H1 (cell line): ENCODE data around the gene ACOX1. TPM values are rescaled to one million over a fixed set of nuclear protein-coding genes. Genes with fewer than 3 reads are reported as not detected.

Source experiments
- CTCF ChIA-PET: fragments of 300-600 bp; sonication (Branson Sonifier 250); formaldehyde crosslinking; loops from one replicate; lab custom pipeline; 2021; ENCODE audit not compliant: partially characterized antibody; lab: Charles Lee
- POLR2A ChIA-PET: fragments of 300-600 bp; sonication (Branson Sonifier 250); formaldehyde crosslinking; loops from one replicate; lab custom pipeline; 2021; ENCODE audit warnings: inconsistent platforms; ENCODE audit not compliant: partially characterized antibody; lab: Charles Lee
- DNase-seq, 2 experiments: peaks; one replicate each; pipeline versions ENCODE4 v3.0.0 to v3.0.0-alpha.2; 2010 to 2022; ENCODE audit warnings: low spot score in 2 of 2, low read depth in 1 of 2, mixed read lengths in 1 of 2
- FAIRE-seq: peaks from 2 replicates; lab custom pipeline; 2011; peaks lifted over from hg19 to GRCh38; lab: Jason Lieb, UNC
- H2AFZ ChIP-seq: 2 replicates; pipeline ENCODE4 v1.8.1; 2012; ENCODE audit warnings: low read length, inconsistent platforms
- H2AK5ac ChIP-seq: 2 replicates; pipeline ENCODE4 v1.6.1; 2013; ENCODE audit warnings: low read depth, low read length
- H2BK120ac ChIP-seq: replicated peaks from 2 replicates; pipeline ENCODE3; 2013; ENCODE audit warnings: low read depth, low read length, inconsistent platforms
- H2BK12ac ChIP-seq: 2 replicates; pipeline ENCODE4 v1.6.1; 2013; ENCODE audit warnings: low read depth, low read length
- H2BK15ac ChIP-seq: 2 replicates; pipeline ENCODE4 v1.6.1; 2013; ENCODE audit warnings: low read length
- H2BK20ac ChIP-seq: 2 replicates; pipeline ENCODE4 v1.6.1; 2013; ENCODE audit warnings: low read length
- H2BK5ac ChIP-seq: 2 replicates; pipeline ENCODE4 v1.6.1; 2013; ENCODE audit warnings: low read depth, low read length
- H3K14ac ChIP-seq: 2 replicates; pipeline ENCODE4 v1.6.1; 2013; ENCODE audit warnings: inconsistent platforms; ENCODE audit not compliant: insufficient read length
- H3K18ac ChIP-seq: 2 replicates; pipeline ENCODE4 v1.6.1; 2013; ENCODE audit warnings: low read length; ENCODE audit errors: extremely low read depth
- H3K23ac ChIP-seq: 2 replicates; pipeline ENCODE4 v1.6.1; 2013; ENCODE audit warnings: inconsistent platforms; ENCODE audit not compliant: insufficient read length
- H3K23me2 ChIP-seq: 2 replicates; pipeline ENCODE4 v1.6.1; 2013; ENCODE audit warnings: low read depth, low read length
- H3K27ac ChIP-seq: 2 replicates; pipeline ENCODE4 v1.6.1; 2011; ENCODE audit warnings: low read depth, low read length, inconsistent platforms
- H3K27me3 ChIP-seq, 4 experiments: replicated peaks in 1 of 4; 1 replicate in 1 of 4; 2 replicates in 3 of 4; pipeline versions ENCODE4 v1.6.1 to v1.8.1; 2011 to 2013; ENCODE audit warnings: low read length in 3 of 4, mild to moderate bottlenecking in 3 of 4, inconsistent platforms in 2 of 4, mixed read lengths in 2 of 4, moderate library complexity in 1 of 4; ENCODE audit not compliant: control insufficient read depth in 3 of 4, insufficient read depth in 3 of 4; ENCODE audit errors: extremely low read depth in 1 of 4
- H3K36me3 ChIP-seq, 4 experiments: 2 replicates each; pipeline versions ENCODE4 v1.6.1 to v1.8.1; 2011 to 2013; ENCODE audit warnings: mild to moderate bottlenecking in 4 of 4, low read length in 3 of 4, moderate library complexity in 2 of 4, control low read depth in 1 of 4, inconsistent platforms in 1 of 4; ENCODE audit not compliant: insufficient read depth in 4 of 4, control insufficient read depth in 2 of 4
- H3K4ac ChIP-seq: replicated peaks from 2 replicates; pipeline ENCODE3; 2013; ENCODE audit warnings: low read length, low read depth, mixed read lengths, inconsistent platforms; ENCODE audit not compliant: insufficient read length
- H3K4me1 ChIP-seq, 4 experiments: replicated peaks in 1 of 4; 1 replicate in 1 of 4; 2 replicates in 3 of 4; pipeline versions ENCODE4 v1.6.1 to v1.8.1; 2011 to 2013; ENCODE audit warnings: low read length in 3 of 4, inconsistent platforms in 2 of 4, mixed read lengths in 1 of 4; ENCODE audit not compliant: insufficient read depth in 4 of 4, control insufficient read depth in 3 of 4
- H3K4me2 ChIP-seq, 2 experiments: 2 replicates each; pipeline versions ENCODE4 v1.6.1 to v1.8.1; 2011 to 2013; ENCODE audit warnings: low read depth in 2 of 2, low read length in 2 of 2, control low read depth in 1 of 2, inconsistent platforms in 1 of 2, mild to moderate bottlenecking in 1 of 2; ENCODE audit not compliant: insufficient read depth in 1 of 2
- H3K4me3 ChIP-seq, 4 experiments: fragments of 200-600, 300-600 bp in 1 of 4; sonication (generic), shearing (Covaris generic), sonication (Bioruptor Twin) in 1 of 4; 2 replicates each; pipeline versions ENCODE4 v1.5.1 to v1.8.1; 2011 to 2016; ENCODE audit warnings: low read length in 4 of 4, low read depth in 3 of 4, control low read depth in 2 of 4, inconsistent platforms in 2 of 4, mild to moderate bottlenecking in 2 of 4, mixed read lengths in 1 of 4, moderate library complexity in 1 of 4; ENCODE audit not compliant: insufficient read depth in 2 of 4; ENCODE audit errors: extremely low read depth in 1 of 4
- H3K56ac ChIP-seq: replicated peaks from 2 replicates; pipeline ENCODE3; 2013; ENCODE audit warnings: low read depth, mild to moderate bottlenecking, mixed read lengths, low read length, inconsistent platforms; ENCODE audit not compliant: insufficient read length
- H3K79me1 ChIP-seq: 2 replicates; pipeline ENCODE4 v1.6.1; 2013; ENCODE audit warnings: low read depth, low read length, control low read depth
- H3K79me2 ChIP-seq, 2 experiments: 2 replicates each; pipeline versions ENCODE4 v1.6.1 to v1.8.1; 2012 to 2013; ENCODE audit warnings: low read length in 2 of 2, mild to moderate bottlenecking in 2 of 2, inconsistent platforms in 1 of 2; ENCODE audit not compliant: insufficient read depth in 2 of 2, control insufficient read depth in 1 of 2
- H3K9ac ChIP-seq, 4 experiments: replicated peaks in 1 of 4; 1 replicate in 1 of 4; 2 replicates in 3 of 4; pipeline versions ENCODE4 v1.6.1 to v1.8.1; 2011 to 2013; ENCODE audit warnings: low read depth in 3 of 4, low read length in 3 of 4, control low read depth in 2 of 4, mild to moderate bottlenecking in 2 of 4, moderate library complexity in 2 of 4, inconsistent platforms in 1 of 4; ENCODE audit errors: extremely low read depth in 1 of 4
- H3K9me3 ChIP-seq, 2 experiments: 2 replicates each; pipeline versions ENCODE4 v1.6.1 to v1.8.1; 2012 to 2013; ENCODE audit warnings: mild to moderate bottlenecking in 2 of 2, moderate library complexity in 2 of 2, control low read depth in 1 of 2, inconsistent platforms in 1 of 2, low read depth in 1 of 2, low read length in 1 of 2, mixed read lengths in 1 of 2; ENCODE audit not compliant: insufficient read depth in 2 of 2
- H4K20me1 ChIP-seq, 2 experiments: replicated peaks in 1 of 2; 2 replicates each; pipeline versions ENCODE3 to v1.8.1; 2011 to 2013; ENCODE audit warnings: inconsistent platforms in 2 of 2, low read length in 2 of 2, mild to moderate bottlenecking in 1 of 2; ENCODE audit not compliant: insufficient read depth in 2 of 2, control insufficient read depth in 1 of 2
- H4K5ac ChIP-seq: 2 replicates; pipeline ENCODE4 v1.6.1; 2013; ENCODE audit warnings: low read length, low read depth, mixed read lengths, inconsistent platforms; ENCODE audit not compliant: insufficient read length
- H4K8ac ChIP-seq: 2 replicates; pipeline ENCODE4 v1.8.0; 2013; ENCODE audit warnings: mild to moderate bottlenecking, moderate library complexity, low read length, inconsistent platforms; ENCODE audit not compliant: insufficient read depth; ENCODE audit errors: extremely low read depth
- H4K91ac ChIP-seq: replicated peaks from 2 replicates; pipeline ENCODE3; 2013; ENCODE audit warnings: low read length, mixed read lengths, inconsistent platforms; ENCODE audit not compliant: insufficient read length
- ASH2L ChIP-seq: fragments of 200-600, 300-600 bp; sonication (generic); IDR thresholded peaks from one replicate; pipeline ENCODE4 v1.7.1; 2017; ENCODE audit warnings: low read length
- ZNF274 ChIP-seq: IDR thresholded peaks from 2 replicates; pipeline ENCODE4 v1.7.0; 2012; ENCODE audit warnings: low read length, borderline replicate concordance; ENCODE audit errors: extremely low read depth
- WGBS, 2 experiments: shearing (Covaris generic) in 1 of 2; methylation state at CpG; one replicate each; pipeline versions ENCODE4 v1.1.6 to v1.1.7; 2013 to 2015; ENCODE audit warnings: low lambda C conversion rate in 2 of 2, mixed read lengths in 2 of 2, inconsistent platforms in 1 of 2, low coverage in 1 of 2, missing lambda C conversion rate in 1 of 2; ENCODE audit not compliant: insufficient replicate concordance in 2 of 2, insufficient coverage in 1 of 2, insufficient read length in 1 of 2; ENCODE audit errors: extremely low coverage in 1 of 2, missing lambda C conversion rate in 1 of 2; 5-methylcytosine and 5-hydroxymethylcytosine counted together
- polyA plus RNA-seq, 7 experiments: library from polyadenylated mRNA; depleted of rRNA in 3 of 7; stranded (reverse) in 5 of 7; unstranded in 2 of 7; fragments of >200 nt in 5 of 7; fragments of 200-250 nt in 2 of 7; gene quantifications; 1 replicate in 5 of 7; 2 replicates in 1 of 7; 4 replicates in 1 of 7; pipeline versions ENCODE4 v1.2.1 to v1.2.3, GENCODE V29; 2011 to 2013; ENCODE audit warnings: missing spikeins in 2 of 7, mixed read lengths in 2 of 7
- total RNA-seq: library from RNA; stranded (reverse); fragmentation: NEBNext Ultra II Directional; extraction: Animal tissue kit (Norgen Biotek cat#: 25700); gene quantifications from 2 replicates; pipeline ENCODE4 v1.2.1, GENCODE V29; 2021

Gene ACOX1
- total and polyA plus RNA-seq, 2 of the 8 experiments (the other 6 are each of a cell fraction or from before 2014, with no cell fraction given) = 10.5 to 30.4 TPM

DNA sequence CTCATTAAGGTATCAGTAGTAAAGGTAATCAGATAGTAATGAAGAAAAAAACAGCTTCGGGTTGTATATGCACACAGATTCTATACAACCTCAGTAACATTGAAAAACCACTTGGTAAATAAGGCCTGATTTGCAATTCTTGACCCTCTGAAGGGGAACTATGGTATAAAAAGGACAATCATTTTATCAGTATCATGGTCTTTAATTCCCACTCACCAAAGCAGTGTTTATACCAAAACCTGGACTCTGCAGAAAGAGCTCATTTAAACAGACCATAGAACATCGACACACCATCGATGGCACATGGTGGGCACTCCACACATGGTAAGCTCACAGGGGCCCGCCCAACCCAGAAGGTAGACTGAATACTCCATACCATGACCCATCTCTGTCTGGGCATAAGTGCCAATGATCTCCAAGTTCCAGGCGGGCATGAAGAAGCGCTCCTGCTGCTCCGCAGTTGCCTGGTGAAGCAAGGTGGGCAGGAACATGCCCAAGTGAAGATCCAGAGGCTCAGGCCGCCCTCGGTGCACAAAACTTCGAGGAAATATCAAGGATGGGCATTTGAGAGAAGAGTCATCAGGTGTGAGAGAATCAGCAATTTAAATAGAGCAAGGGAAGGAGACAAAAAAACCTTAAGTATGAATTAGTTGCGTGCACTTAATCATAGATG is 19.0 kb downstream of the ACOX1 start:
- H3K23ac ChIP-seq = no peak overlapping the region
- no peak overlapping the region for H3K4ac ChIP-seq
- ChIA-PET CTCF (interaction anchor here (0.8 to 2.3 kb wide), 7 partner anchors 13 to 57 kb away, joined by 3 to 7 read pairs (median 4); no protein-coding TSS in a partner anchor), POLR2A (interaction anchor here (0.6 to 1.8 kb wide), 6 partner anchors 18 to 180 kb away, joined by 3 to 7 read pairs (median 3); partner anchors contain the start of gene FBF1)
- peak overlapping the region; percentile 44; a peak in 3 of 4 replicates for H3K4me2 ChIP-seq
- no peaks in the 10 kb centered on the region for H3K27me3 ChIP-seq
- no peaks in the 10 kb centered on the region for H4K20me1 ChIP-seq
- no peak overlapping the region; the same call in 1 of the 2 replicates for H3K18ac ChIP-seq
- no peak overlapping the region for H2BK15ac ChIP-seq
- peaks cover 0 to 10% (median 9%) of the 10 kb centered on the region in 4 experiments; a peak in 6 of 8 replicates for H3K36me3 ChIP-seq
- no peak overlapping the region for H2BK12ac ChIP-seq
- no peak for DNase-seq
- peak overlapping the region in 1 of 4 experiments; percentile 39; a peak in 2 of 8 replicates for H3K4me3 ChIP-seq
- no peak overlapping the region for H2AFZ ChIP-seq
- no peaks in the 10 kb centered on the region; the same call in 1 of the 2 replicates for H3K79me1 ChIP-seq
- no peak overlapping the region for H3K27ac ChIP-seq
- no peak for TF ChIP-seq ZNF274
- peak; percentile 7 for TF ChIP-seq ASH2L
- no peak overlapping the region for H2AK5ac ChIP-seq
- no peak overlapping the region for H2BK120ac ChIP-seq
- H2BK20ac ChIP-seq = no peak overlapping the region
- H2BK5ac ChIP-seq = no peak overlapping the region; the same call in 1 of the 2 replicates
- no peak for FAIRE-seq
- H3K9me3 ChIP-seq = no peaks in the 10 kb centered on the region
- no peak overlapping the region for H3K14ac ChIP-seq
- no peak overlapping the region for H4K8ac ChIP-seq
- 0 out of 7 replicates have a peak overlapping the region, but pooled peaks of 1 of the 4 experiments have one; percentile 11 for H3K9ac ChIP-seq
- WGBS, 2 experiments = 91% methylated on average over 11 of the region's 11 CpGs; no CpG with 5 or more reads in 1 of the 2 experiments
- peak overlapping the region; percentile 58 for H4K5ac ChIP-seq
- H4K91ac ChIP-seq = no peak overlapping the region
- no peaks in the 10 kb centered on the region for H3K23me2 ChIP-seq
- peaks cover 0 to 14% (median 7%) of the 10 kb centered on the region in 4 experiments; a peak in 4 of 7 replicates for H3K4me1 ChIP-seq
- no peak overlapping the region for H3K56ac ChIP-seq
- peaks cover 0 to 33% of the 10 kb centered on the region in 2 experiments; a peak in 2 of 4 replicates for H3K79me2 ChIP-seq
